HepG2 (cell line): ENCODE measurements around the gene HNRNPA0. TPM values are rescaled to one million over a fixed set of nuclear protein-coding genes. Genes with fewer than 3 reads are reported as not detected.

Experiments
- ATAC-seq: fragments of 200-7000 bp; cut with Tn5 transposase; 3 replicates; pipeline ENCODE4 v1.9.1; 2020; ENCODE audit warnings: mild to moderate bottlenecking, moderate library complexity
- BruUV-seq: library from RNA; stranded (reverse); fragments of 400-500 nt; replicated peaks from 2 replicates; lab custom pipeline; 2021; lab: Mats Ljungman, UMichigan
- CTCF ChIA-PET: fragments of 300-600 bp; formaldehyde crosslinking; extraction: SDS; loops from one replicate; lab custom pipeline; 2021; ENCODE audit warnings: low total read pairs, inconsistent platforms, low intra/inter-chr PET ratio; lab: Yijun Ruan, JAX
- POLR2A ChIA-PET: fragments of 350-600 bp; sonication (Branson Sonifier 250); formaldehyde crosslinking; loops from one replicate; lab custom pipeline; 2020; ENCODE audit warnings: antibody characterized with exemption, inconsistent platforms; lab: Yijun Ruan, JAX
- DNase-seq: peaks from one replicate; pipeline ENCODE4 v3.0.0-alpha.2; 2015; ENCODE audit warnings: low spot score
- FAIRE-seq: peaks from 3 replicates; lab custom pipeline; 2011; peaks lifted over from hg19 to GRCh38; lab: Jason Lieb, UNC
- H2AFZ ChIP-seq: one replicate; pipeline ENCODE4 v1.6.1; 2011; ENCODE audit warnings: low read length, inconsistent platforms
- H3K27ac ChIP-seq: fragments of 300-600 bp; 3 replicates; pipeline ENCODE4 v1.8.0; 2011; ENCODE audit warnings: mixed run types, mild to moderate bottlenecking, mixed read lengths, low read length, inconsistent platforms; ENCODE audit not compliant: insufficient read depth; ENCODE audit errors: extremely low read length
- H3K27me3 ChIP-seq, 2 experiments: fragments of 200-600 bp in 1 of 2; 2 replicates in 1 of 2; 3 replicates in 1 of 2; pipeline versions ENCODE4 v1.6.0 to v1.8.0; 2011; ENCODE audit warnings: low read length in 2 of 2, mild to moderate bottlenecking in 2 of 2, moderate library complexity in 2 of 2, inconsistent platforms in 1 of 2; ENCODE audit not compliant: insufficient read depth in 2 of 2, control insufficient read depth in 1 of 2
- H3K36me3 ChIP-seq, 2 experiments: fragments of 200-600 bp in 1 of 2; replicated peaks in 1 of 2; 2 replicates in 1 of 2; 3 replicates in 1 of 2; pipeline versions ENCODE4 v1.5.1 to v1.8.0; 2011; ENCODE audit warnings: low read length in 2 of 2, inconsistent platforms in 1 of 2; ENCODE audit not compliant: insufficient read depth in 2 of 2, control insufficient read depth in 1 of 2
- H3K4me1 ChIP-seq: 2 replicates; pipeline ENCODE4 v1.5.1; 2012; ENCODE audit warnings: low read length, inconsistent platforms; ENCODE audit not compliant: insufficient read depth
- H3K4me2 ChIP-seq: 2 replicates; pipeline ENCODE4 v1.6.0; 2011; ENCODE audit warnings: low read depth, low read length, inconsistent platforms
- H3K4me3 ChIP-seq, 3 experiments: fragments of 200-600 bp in 1 of 3; sonication (generic), shearing (Covaris generic) in 1 of 3; replicated peaks in 1 of 3; 2 replicates each; pipeline ENCODE4 v1.5.1; 2011 to 2016; ENCODE audit warnings: low read length in 3 of 3, inconsistent platforms in 2 of 3, low read depth in 2 of 3, mild to moderate bottlenecking in 2 of 3, control low read depth in 1 of 3, mixed read lengths in 1 of 3; ENCODE audit not compliant: insufficient read depth in 1 of 3
- H3K79me2 ChIP-seq: one replicate; pipeline ENCODE4 v1.6.1; 2011; ENCODE audit warnings: low read length, inconsistent platforms; ENCODE audit not compliant: insufficient read depth
- H3K9ac ChIP-seq: 2 replicates; pipeline ENCODE4 v1.6.0; 2011; ENCODE audit warnings: mild to moderate bottlenecking, low read depth, low read length, inconsistent platforms; ENCODE audit not compliant: insufficient read depth
- H3K9me3 ChIP-seq: 2 replicates; pipeline ENCODE4 v1.5.1; 2012; ENCODE audit warnings: mild to moderate bottlenecking, low read length
- H4K20me1 ChIP-seq: 2 replicates; pipeline ENCODE4 v1.6.0; 2011; ENCODE audit warnings: inconsistent platforms, mild to moderate bottlenecking, low read length, moderate library complexity; ENCODE audit not compliant: insufficient read depth
- ARID4A ChIP-seq: sonication (generic); formaldehyde crosslinking; IDR thresholded peaks from 2 replicates; pipeline ENCODE4 v1.5.0; 2020; ENCODE audit warnings: mild to moderate bottlenecking, missing genetic modification reagents, borderline replicate concordance
- TOPORS ChIP-seq: sonication (generic); formaldehyde crosslinking; IDR thresholded peaks from 2 replicates; pipeline ENCODE4 v1.8.0; 2023; ENCODE audit warnings: mild to moderate bottlenecking, missing genetic modification reagents
- U2AF2 ChIP-seq: fragments of 200-400 bp; formaldehyde crosslinking; IDR thresholded peaks from 2 replicates; pipeline ENCODE4 v1.6.1; 2017; ENCODE audit warnings: low read depth, mild to moderate bottlenecking, low read length
- ZNF547 ChIP-seq: sonication (generic); formaldehyde crosslinking; IDR thresholded peaks from 2 replicates; pipeline ENCODE4 v1.5.1; 2020; ENCODE audit warnings: mild to moderate bottlenecking, missing genetic modification reagents
- ZNF580 ChIP-seq: IDR thresholded peaks from 2 replicates; pipeline ENCODE4 v1.6.1; 2016; ENCODE audit warnings: low read depth, borderline replicate concordance
- ZNF75D ChIP-seq: sonication (generic); formaldehyde crosslinking; IDR thresholded peaks from 2 replicates; pipeline ENCODE4 v1.8.1; 2023; ENCODE audit warnings: missing genetic modification reagents, mild to moderate bottlenecking, borderline replicate concordance
- WGBS: methylation state at CpG from one replicate; pipeline ENCODE4 v1.1.6; 2017; ENCODE audit warnings: low lambda C conversion rate; 5-methylcytosine and 5-hydroxymethylcytosine counted together
- in situ Hi-C: cut with HindIII; loops from 2 replicates; pipeline ENCODE4 v1.10.0; 2017; ENCODE audit warnings: low pct_unique_long_range_greater_than_20kb; ENCODE audit not compliant: extremely low pct_ligation_motif_present
- intact Hi-C: fragments of 100-400 bp; cut with micrococcal nuclease; formaldehyde crosslinking; loops from one replicate; pipeline ENCODE4 v1.10.0; 2022; ENCODE audit not compliant: unreplicated experiment
- polyA plus RNA-seq, 8 experiments: library from polyadenylated mRNA; depleted of rRNA in 3 of 8; stranded (reverse) in 7 of 8; unstranded in 1 of 8; fragments of >200 nt; fragmentation: Illumina TruSeq in 4 of 8; extraction: Trizol in 4 of 8; gene quantifications; 2 replicates each; pipeline versions ENCODE4 v1.2.1 to v1.2.3, GENCODE V29; 2011 to 2016; ENCODE audit warnings: low read depth in 4 of 8, missing spikeins in 1 of 8, mixed read lengths in 1 of 8; ENCODE audit not compliant: insufficient read depth in 1 of 8
- total RNA-seq, 5 experiments: library from RNA; depleted of rRNA; stranded (reverse); fragments of >200 nt; fragmentation: Illumina TruSeq; extraction: Trizol; gene quantifications; 2 replicates each; pipeline ENCODE4 v1.2.3, GENCODE V29; 2016; ENCODE audit warnings: low read depth in 1 of 5

HNRNPA0 gene
- total and polyA plus RNA-seq, 2 of the 13 experiments (the other 11 are each of a cell fraction or from before 2014, with no cell fraction given), result 9.0 to 12.9 TPM

- Histone ChIP-seq H2AFZ (no peak overlapping the region), H3K4me2 (no peak overlapping the region), H3K27ac (no peak overlapping the region), H3K4me1 (peaks cover 31% of the 10 kb centered on the region), H3K9me3 (no peaks in the 10 kb centered on the region), H4K20me1 (no peaks in the 10 kb centered on the region), H3K79me2 (peaks cover 9% of the 10 kb centered on the region), H3K9ac (no peak overlapping the region), H3K4me3 (no peak overlapping the region), H3K27me3 (peaks cover 1 to 8% of the 10 kb centered on the region in 2 experiments; a peak in 2 of 5 replicates), H3K36me3 (no peaks in the 10 kb centered on the region)
- TF ChIP-seq ZNF547 (no peak), ZNF75D (CRISPR knock-in tag) (no peak), TOPORS (CRISPR knock-in tag) (no peak), ZNF580 (CRISPR knock-in tag) (no peak), U2AF2 (no peak), ARID4A (no peak)
- no TSS peak for BruUV-seq
- no peak for FAIRE-seq
- intact Hi-C loops (loop anchor here (10.0 kb wide), 1 partner anchor 137 kb away; no protein-coding TSS in a partner anchor), in situ Hi-C loops (no loop called here)
- ChIA-PET POLR2A (no interaction called here), CTCF (no interaction called here)
- no peak for ATAC-seq
- DNase-seq, result no peak
- WGBS, result 36% methylated on average over 4 of the region's 4 CpGs
Observed at GRCh38 chr5:137758121-137758520, 4.0 kb upstream of the HNRNPA0 start.
